Epithelial cell of proximal tubule (primary cell): ENCODE data around the gene CPS1. TPM values are rescaled to one million over a fixed set of nuclear protein-coding genes. Genes with fewer than 3 reads are reported as not detected.

Experiments used
- DNase-seq: peaks from one replicate; pipeline ENCODE4 v3.0.0-alpha.2; 2011; ENCODE audit warnings: low read depth
- H3K4me3 ChIP-seq: 2 replicates; pipeline ENCODE4 v1.5.1; 2011; ENCODE audit warnings: low read depth, mild to moderate bottlenecking, low read length
- CTCF ChIP-seq: conservative IDR thresholded peaks from 2 replicates; pipeline ENCODE4 v1.5.1; 2012; ENCODE audit warnings: low read depth, mild to moderate bottlenecking, low read length
- total RNA-seq: library from RNA; depleted of rRNA; stranded (reverse); fragments of >200 nt; gene quantifications from 2 replicates; pipeline ENCODE4 v1.2.3, GENCODE V29; 2015

Gene CPS1
- total RNA-seq, 1 donor from 2014 or later, result 2.8 TPM

- no peak for TF ChIP-seq CTCF
- no peak overlapping the region for H3K4me3 ChIP-seq
- DNase-seq, result no peak
These were observed 41.8 kb downstream of the CPS1 start for GRCh38 chr2:210598219-210598618.

GRCh38 chr2:210599476-210599875 lies 43.1 kb downstream of the CPS1 start:
- no peak overlapping the region for H3K4me3 ChIP-seq
- TF ChIP-seq CTCF, result no peak
- no peak for DNase-seq

GRCh38 chr2:210604666-210605065 lies 48.3 kb downstream of the CPS1 start:
- no peak for TF ChIP-seq CTCF
- no peak overlapping the region for H3K4me3 ChIP-seq
- DNase-seq, result no peak

GRCh38 chr2:210606001-210606400 lies 49.6 kb downstream of the CPS1 start:
- TF ChIP-seq CTCF, result no peak
- H3K4me3 ChIP-seq, result no peak overlapping the region
- no peak for DNase-seq

GRCh38 chr2:210611466-210611865 lies 55.1 kb downstream of the CPS1 start:
- no peak for TF ChIP-seq CTCF
- DNase-seq, result no peak
- H3K4me3 ChIP-seq, result no peak overlapping the region

GRCh38 chr2:210616074-210616473 lies 59.7 kb downstream of the CPS1 start:
- no peak for DNase-seq
- no peak for TF ChIP-seq CTCF
- H3K4me3 ChIP-seq, result no peak overlapping the region

- no peak for DNase-seq
- no peak overlapping the region for H3K4me3 ChIP-seq
- TF ChIP-seq CTCF, result no peak
These were observed 60.9 kb downstream of the CPS1 start for GRCh38 chr2:210617318-210617717.
